Lower lobe of right lung (tissue), 2 donors: Measurements from ENCODE around the gene BAHCC1. TPM values are rescaled to one million over a fixed set of nuclear protein-coding genes. Genes with fewer than 3 reads are reported as not detected.

Source experiments
- ATAC-seq, 2 donors: fragments of 200-7000 bp; cut with Tn5 transposase; one replicate each; pipeline ENCODE4 v1.9.1; 2020 to 2022; ENCODE audit warnings: mild to moderate bottlenecking in 2 of 2, moderate library complexity in 2 of 2
- DNase-seq: peaks from one replicate; pipeline ENCODE4 v3.0.0-alpha.2; 2020
- H3K27ac ChIP-seq: fragments of 200-600 bp; one replicate; pipeline ENCODE4 v1.8.0; 2022
- H3K27me3 ChIP-seq: fragments of 200-600 bp; one replicate; pipeline ENCODE4 v1.8.0; 2022; ENCODE audit warnings: low read depth
- H3K36me3 ChIP-seq: fragments of 200-600 bp; one replicate; pipeline ENCODE4 v1.8.0; 2022; ENCODE audit warnings: mild to moderate bottlenecking
- H3K4me1 ChIP-seq: fragments of 200-600 bp; one replicate; pipeline ENCODE4 v1.8.0; 2022
- H3K4me3 ChIP-seq: fragments of 200-600 bp; one replicate; pipeline ENCODE4 v1.8.0; 2022; ENCODE audit warnings: mild to moderate bottlenecking
- H3K9me3 ChIP-seq: fragments of 200-600 bp; one replicate; pipeline ENCODE4 v1.8.0; 2022
- CTCF ChIP-seq: fragments of 200-600 bp; IDR thresholded peaks from one replicate; pipeline ENCODE4 v1.8.0; 2022; ENCODE audit warnings: antibody characterized with exemption, mild to moderate bottlenecking
- intact Hi-C: fragments of 100-400 bp; cut with DNase I; formaldehyde crosslinking; loops from one replicate; pipeline ENCODE4 v1.11.0; 2022
- total RNA-seq: library from RNA; stranded (reverse); fragmentation: NEBNext Ultra II Directional; extraction: Animal tissue kit (Norgen Biotek cat#: 25700); gene quantifications from one replicate; pipeline ENCODE4 v1.2.1, GENCODE V29; 2021
- donor health status: DM: no; HTN: yes; CAD: no; lungs with severe emphysema.

Gene BAHCC1
- total RNA-seq, 1 donor from 2014 or later: 19.9 TPM

GRCh38 chr17:81432941-81433340, 37.7 kb downstream of the BAHCC1 start:
- H3K4me3 ChIP-seq: no peak overlapping the region
- peak; percentile 71 for DNase-seq
- H3K27me3 ChIP-seq: peaks cover 16% of the 10 kb centered on the region
- H3K9me3 ChIP-seq: no peaks in the 10 kb centered on the region
- H3K4me1 ChIP-seq: peaks cover 54% of the 10 kb centered on the region
- H3K36me3 ChIP-seq: no peaks in the 10 kb centered on the region
- no peak for TF ChIP-seq CTCF
- ATAC-seq: peak in 1 of 2 donors; percentile 14
- intact Hi-C loops: no loop called here
- no peak overlapping the region for H3K27ac ChIP-seq

- intact Hi-C loops: no loop called here
- no peak for ATAC-seq
- TF ChIP-seq CTCF: no peak
- DNase-seq: no peak
- Histone ChIP-seq H3K4me3 (no peak overlapping the region), H3K9me3 (no peaks in the 10 kb centered on the region), H3K27ac (no peak overlapping the region), H3K27me3 (peaks cover 14% of the 10 kb centered on the region), H3K4me1 (peaks cover 47% of the 10 kb centered on the region), H3K36me3 (no peaks in the 10 kb centered on the region)
Measured at GRCh38 chr17:81433656-81434055, 38.4 kb downstream of the BAHCC1 start.

- Histone ChIP-seq H3K27ac (no peak overlapping the region), H3K36me3 (no peaks in the 10 kb centered on the region), H3K4me1 (peaks cover 43% of the 10 kb centered on the region), H3K9me3 (no peaks in the 10 kb centered on the region), H3K27me3 (peaks cover 11% of the 10 kb centered on the region), H3K4me3 (no peak overlapping the region)
- intact Hi-C loops: no loop called here
- TF ChIP-seq CTCF: no peak
- DNase-seq (no peak), ATAC-seq (peak in 1 of 2 donors; percentile 3)
Measured at GRCh38 chr17:81434072-81434471, 38.8 kb downstream of the BAHCC1 start.

GRCh38 chr17:81434681-81435417, 39.6 kb downstream of the BAHCC1 start:
- intact Hi-C loops: no loop called here
- H3K36me3 ChIP-seq: no peaks in the 10 kb centered on the region

GRCh38 chr17:81435652-81436293, 40.5 kb downstream of the BAHCC1 start:
- DNase-seq: no peak
- H3K4me1 ChIP-seq: peaks cover 26% of the 10 kb centered on the region
- ATAC-seq: no peak
- no peaks in the 10 kb centered on the region for H3K27me3 ChIP-seq
- intact Hi-C loops: no loop called here
- no peak overlapping the region for H3K4me3 ChIP-seq
- H3K9me3 ChIP-seq: no peaks in the 10 kb centered on the region
- no peaks in the 10 kb centered on the region for H3K36me3 ChIP-seq
- TF ChIP-seq CTCF: no peak
- peak overlapping the region; percentile 73 for H3K27ac ChIP-seq

More at GRCh38 chr17:81434681-81435417, 39.6 kb downstream of the BAHCC1 start:
- no peak for DNase-seq
- TF ChIP-seq CTCF: no peak
- H3K27me3 ChIP-seq: peaks cover 4% of the 10 kb centered on the region
- H3K9me3 ChIP-seq: no peaks in the 10 kb centered on the region
- ATAC-seq: no peak
- H3K4me3 ChIP-seq: no peak overlapping the region
- peak overlapping the region; percentile 31 for H3K27ac ChIP-seq
- H3K4me1 ChIP-seq: peaks cover 35% of the 10 kb centered on the region
